NCI-H526 (cell line): ENCODE measurements around the gene ADAT2.
"Not testable (repeated sequence)": the region's sequence is repeated elsewhere in the genome, so short reads cannot be mapped to it uniquely, and the experiment has no call there.

Experiments
- DNase-seq, 2 experiments: peaks; one replicate each; lab custom pipeline; 2025; lab: John Stamatoyannopoulos, UW

The ADAT2 gene

GRCh38 chr6:143450453-143451371 lies at the start of gene ADAT2, which contains the start of gene PEX3:
Gene ADAT2, minus strand, starts transcription at chr6:143450695. Its CDS starts 37 bp downstream, at chr6:143450658.
Gene PEX3, plus strand, starts transcription at chr6:143450805. Its CDS starts 238 bp downstream, at chr6:143451043.
- peak; percentile 84 to 96 for DNase-seq

GRCh38 chr6:143498428-143498827 lies 47.9 kb upstream of the ADAT2 start:
- DNase-seq, result no peak

GRCh38 chr6:143496974-143497373 lies 46.5 kb upstream of the ADAT2 start:
- no peak for DNase-seq

- DNase-seq, result no peak
Measured at GRCh38 chr6:143490775-143491174, 40.3 kb upstream of the ADAT2 start.

GRCh38 chr6:143490244-143490643 lies 39.7 kb upstream of the ADAT2 start:
- no peak for DNase-seq

GRCh38 chr6:143486752-143487151 lies 36.3 kb upstream of the ADAT2 start:
- no peak for DNase-seq

- DNase-seq, result no peak
Measured at GRCh38 chr6:143485967-143486366, 35.5 kb upstream of the ADAT2 start.

- no peak for DNase-seq
Measured at GRCh38 chr6:143482593-143482992, 32.1 kb upstream of the ADAT2 start.

GRCh38 chr6:143478479-143479062 lies 28.1 kb upstream of the ADAT2 start:
- no peak for DNase-seq

GRCh38 chr6:143476545-143476944 lies 26.1 kb upstream of the ADAT2 start:
- no peak for DNase-seq

GRCh38 chr6:143471822-143472221 lies 21.3 kb upstream of the ADAT2 start:
- DNase-seq, result no peak

- DNase-seq, result not testable (repeated sequence)
Measured at GRCh38 chr6:143468823-143469222, 18.3 kb upstream of the ADAT2 start.

GRCh38 chr6:143468026-143468425 lies 17.5 kb upstream of the ADAT2 start:
- DNase-seq, result no peak

- no peak for DNase-seq
Measured at GRCh38 chr6:143465546-143465945, 15.1 kb upstream of the ADAT2 start.

- DNase-seq, result no peak
Measured at GRCh38 chr6:143457563-143458359, 7.3 kb upstream of the ADAT2 start.

- DNase-seq, result no peak
Measured at GRCh38 chr6:143451531-143451930, 1.0 kb upstream of the ADAT2 start.

GRCh38 chr6:143449714-143450452 lies 612 bp downstream of the ADAT2 start:
- DNase-seq, result peak; percentile 25 to 61

- DNase-seq, result no peak
Measured at GRCh38 chr6:143449082-143449713, 1.3 kb downstream of the ADAT2 start.

- DNase-seq, result not testable (repeated sequence)
Measured at GRCh38 chr6:143447865-143448264, 2.6 kb downstream of the ADAT2 start.

GRCh38 chr6:143443096-143443495 lies 7.4 kb downstream of the ADAT2 start:
- no peak for DNase-seq
